Transverse colon (tissue), 4 donors: ENCODE measurements around the gene P2RX5.

Experiments
- CTCF ChIP-seq, 5 experiments: fragments of 200-600 bp in 3 of 5; fragments of 450-650 bp in 2 of 5; sonication (generic) in 3 of 5; IDR thresholded peaks; 1 replicate in 2 of 5; 2 replicates in 3 of 5; pipeline ENCODE4 v1.5.1; 2016 to 2017; ENCODE audit warnings: antibody characterized with exemption in 5 of 5, inconsistent platforms in 3 of 5, mild to moderate bottlenecking in 2 of 5, moderate library complexity in 1 of 5
- EP300 ChIP-seq: sonication (generic); formaldehyde crosslinking; IDR thresholded peaks from one replicate; pipeline ENCODE4 v1.6.1; 2017; ENCODE audit warnings: antibody characterized with exemption, low read depth
- POLR2A ChIP-seq: fragments of 450-650 bp; IDR thresholded peaks from one replicate; pipeline ENCODE4 v1.6.1; 2016; ENCODE audit warnings: antibody characterized with exemption, mild to moderate bottlenecking, moderate library complexity
- POLR2AphosphoS5 ChIP-seq, 3 donors: sonication (generic); formaldehyde crosslinking; IDR thresholded peaks; one replicate each; pipeline ENCODE4 v1.6.1; 2016; ENCODE audit warnings: antibody characterized with exemption in 3 of 3

DNA sequence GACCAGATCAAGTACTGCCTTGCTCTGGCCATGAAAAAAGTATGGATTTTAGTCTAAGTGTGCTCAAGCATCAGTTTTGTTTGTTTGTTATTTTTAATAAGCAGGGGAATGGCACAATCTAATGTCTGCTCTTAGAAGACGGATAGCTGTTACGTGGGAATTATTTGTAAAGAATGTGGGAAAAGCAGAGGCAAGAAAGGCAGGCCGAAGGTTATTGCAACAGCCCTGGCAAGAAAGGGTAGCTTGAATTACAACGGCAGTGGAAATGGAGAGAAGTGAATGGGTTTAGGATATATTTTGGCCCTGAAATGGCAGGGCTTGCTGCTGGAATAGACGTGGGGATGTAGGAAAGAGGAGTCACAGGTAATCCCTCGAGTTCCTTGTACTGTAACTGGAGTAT lies 26.8 kb upstream of the P2RX5 start:
- no peak for TF ChIP-seq POLR2AphosphoS5 (IDR thresholded peaks at IDR 0.05)
- no peak for TF ChIP-seq CTCF (IDR thresholded peaks at IDR 0.05)
- TF ChIP-seq POLR2A: no peak
- no peak for TF ChIP-seq EP300
